H4 (cell line): ENCODE results near the gene SPOCK2. TPM values are rescaled to one million over a fixed set of nuclear protein-coding genes. Genes with fewer than 3 reads are reported as not detected.

Experiments used
- DNase-seq: peaks from one replicate; pipeline ENCODE4 v3.0.0-alpha.2; 2015; ENCODE audit warnings: low spot score
- total RNA-seq: library from RNA; depleted of rRNA; stranded (reverse); fragments of >200 nt; shearing (Covaris generic); gene quantifications from 2 replicates; pipeline ENCODE4 v1.2.3, GENCODE V29; 2014

SPOCK2 gene
- total RNA-seq, 1 experiment from 2014 or later, result 0.29 TPM

DNA sequence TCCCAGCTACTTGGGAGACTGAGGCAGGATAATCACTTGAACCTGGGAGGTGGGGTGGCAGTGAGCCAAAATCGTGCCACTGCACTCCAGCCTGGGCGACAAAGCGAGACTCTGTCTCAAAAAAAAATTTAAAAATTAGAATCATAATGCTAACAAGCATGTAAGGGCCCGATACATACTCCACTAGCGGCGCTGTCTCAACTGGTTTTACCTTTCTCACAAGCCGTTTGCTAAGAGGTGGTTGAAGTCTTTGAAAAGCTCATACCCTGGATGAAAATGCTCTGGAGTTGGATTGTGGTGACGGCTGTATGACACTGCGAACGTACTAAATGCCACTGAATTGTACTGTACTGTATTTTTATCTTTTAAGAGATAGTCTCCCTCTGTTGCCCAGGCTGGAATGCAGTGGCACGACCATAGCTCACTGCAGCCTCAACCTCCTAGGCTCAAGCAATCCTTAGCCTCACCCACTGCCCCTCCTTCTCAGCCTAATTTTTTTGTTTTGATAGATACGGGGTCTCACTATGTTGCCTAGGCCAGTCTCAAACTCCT is 29.9 kb downstream of the SPOCK2 start:
- DNase-seq, result no peak

DNA sequence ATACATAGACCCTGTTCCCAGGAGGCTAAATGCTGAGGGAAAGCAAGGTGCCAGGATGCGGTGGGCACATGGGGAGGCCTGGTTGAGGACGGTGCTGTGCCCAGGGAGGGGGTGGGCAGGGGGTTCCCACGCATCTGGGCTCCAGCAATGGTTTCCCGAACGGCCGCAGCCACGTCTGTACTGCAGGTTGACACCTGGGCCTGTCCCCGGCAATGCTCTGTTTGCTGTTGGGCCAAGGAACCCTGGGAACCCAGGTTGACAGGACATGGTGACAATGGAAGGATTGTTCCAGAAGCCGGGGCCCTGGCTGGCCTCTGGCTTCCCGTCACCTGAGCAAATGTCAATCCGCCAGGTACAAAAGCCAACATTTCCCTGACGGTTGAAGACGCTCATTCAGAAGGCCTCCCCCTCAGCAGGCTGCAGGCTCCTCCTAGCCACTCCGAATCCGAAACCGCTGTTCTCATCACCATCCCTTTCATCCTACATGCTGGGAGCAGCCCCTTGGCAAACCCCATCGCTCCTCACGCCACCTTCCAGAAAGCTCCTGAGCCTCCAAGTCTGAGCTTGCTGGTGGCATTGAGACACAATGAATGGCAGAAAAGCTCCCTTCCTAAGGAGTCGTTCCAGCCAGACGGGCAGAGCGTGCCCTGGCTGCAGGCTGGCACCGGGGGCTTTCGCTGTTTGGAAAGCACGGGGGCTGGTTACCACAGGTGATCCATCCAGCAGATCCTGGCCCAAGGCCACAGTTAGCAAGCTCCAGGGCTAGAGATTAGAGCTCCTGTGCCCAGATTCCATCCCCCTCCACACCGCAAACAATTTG is 31.2 kb downstream of the SPOCK2 start:
- DNase-seq, result no peak

DNA sequence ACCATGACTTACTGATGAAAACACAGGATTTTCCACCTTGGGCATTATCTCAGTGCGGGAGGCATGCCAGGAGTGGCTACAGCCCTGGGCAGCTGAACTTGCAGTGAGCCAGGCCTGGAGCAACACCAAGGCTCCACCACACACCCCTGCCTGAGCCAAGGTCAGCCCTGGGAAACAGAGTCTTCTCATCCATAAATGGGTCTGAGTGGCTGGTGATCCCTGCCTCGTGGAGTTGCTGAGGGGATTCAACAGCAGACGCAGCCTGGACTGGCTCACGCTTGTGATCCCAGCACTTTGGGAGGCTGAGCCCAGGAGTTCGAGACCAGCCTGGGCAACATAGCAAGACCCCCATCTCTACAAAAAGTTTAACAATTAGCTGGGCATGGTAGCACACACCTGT is 32.2 kb downstream of the SPOCK2 start:
- no peak for DNase-seq

DNA sequence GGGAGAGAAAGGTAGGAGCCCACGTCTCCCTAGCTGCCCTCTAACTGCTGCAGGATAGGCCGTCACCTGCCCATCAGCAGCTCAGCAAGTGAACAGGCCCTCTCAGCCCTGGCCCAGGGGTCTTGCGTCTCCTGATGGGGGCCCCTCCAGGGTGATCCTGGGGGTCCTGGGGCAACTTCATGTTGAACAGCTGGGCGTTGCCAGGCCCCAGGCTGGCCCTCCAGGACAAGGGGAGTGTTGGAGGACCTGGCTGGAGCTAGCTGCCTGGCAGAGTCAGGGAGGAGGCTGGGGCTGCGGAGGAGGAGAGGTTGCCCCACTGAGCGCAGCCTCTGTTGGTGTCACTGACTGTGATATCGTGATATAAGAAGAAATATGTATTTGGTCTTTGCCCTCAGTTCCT is 34.7 kb downstream of the SPOCK2 start:
- no peak for DNase-seq

DNA sequence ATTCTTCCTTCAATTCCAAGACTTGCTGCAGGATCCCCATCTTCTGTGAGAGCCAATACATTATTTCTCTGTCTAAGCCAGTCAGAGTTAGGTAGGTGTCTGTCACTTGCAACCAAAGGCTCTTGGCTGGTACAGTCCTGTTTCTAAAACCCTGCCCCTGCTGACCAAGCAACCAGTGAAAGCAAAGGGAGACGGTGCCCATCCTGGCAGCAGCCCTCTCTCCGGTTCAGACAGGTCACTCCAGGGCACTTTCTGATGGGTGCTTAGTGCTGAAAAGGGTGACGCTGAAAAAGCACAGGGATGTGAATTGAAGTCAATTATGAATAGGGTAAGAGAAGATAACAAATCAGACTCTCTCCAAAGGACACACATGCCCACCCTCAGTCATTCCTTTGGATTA is 37.5 kb downstream of the SPOCK2 start:
- no peak for DNase-seq

DNA sequence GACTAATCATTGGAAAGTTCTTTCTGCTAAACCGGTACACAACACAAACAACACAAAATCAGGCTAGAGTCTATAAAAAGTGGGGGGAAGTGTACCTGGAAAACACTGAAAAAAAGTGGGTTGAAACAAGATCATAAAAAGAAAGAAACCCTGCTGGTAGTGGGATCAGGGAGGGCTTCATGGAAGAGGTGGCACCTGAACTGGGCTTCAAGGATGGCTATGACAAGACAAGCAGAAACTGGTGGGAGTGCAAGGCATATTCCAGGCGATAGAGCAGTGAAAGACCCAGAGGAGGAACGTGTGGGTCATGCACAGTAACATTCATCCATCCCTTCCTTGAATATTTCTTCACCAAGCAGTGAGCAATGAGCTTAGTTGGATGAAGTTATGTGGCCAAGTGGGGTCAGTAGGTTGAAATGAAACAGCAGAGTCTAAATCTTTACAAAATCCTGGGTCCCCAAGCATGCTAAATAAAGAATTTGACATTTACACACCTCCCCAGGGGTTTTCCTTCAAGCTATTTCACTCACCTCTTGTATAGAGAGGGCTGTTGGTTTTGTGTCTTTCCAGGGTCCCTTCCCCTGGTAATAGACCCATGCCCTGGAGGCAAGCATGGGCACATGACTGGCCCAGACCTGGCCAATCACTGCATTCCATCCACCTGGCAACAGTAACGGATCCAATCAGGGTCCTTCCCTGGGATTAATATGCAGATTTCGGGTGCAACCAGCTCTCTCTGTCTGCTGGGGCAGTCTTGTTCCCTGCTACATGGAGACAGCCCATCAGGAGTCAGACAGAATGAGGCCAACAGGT is 38.2 kb downstream of the SPOCK2 start:
- no peak for DNase-seq

DNA sequence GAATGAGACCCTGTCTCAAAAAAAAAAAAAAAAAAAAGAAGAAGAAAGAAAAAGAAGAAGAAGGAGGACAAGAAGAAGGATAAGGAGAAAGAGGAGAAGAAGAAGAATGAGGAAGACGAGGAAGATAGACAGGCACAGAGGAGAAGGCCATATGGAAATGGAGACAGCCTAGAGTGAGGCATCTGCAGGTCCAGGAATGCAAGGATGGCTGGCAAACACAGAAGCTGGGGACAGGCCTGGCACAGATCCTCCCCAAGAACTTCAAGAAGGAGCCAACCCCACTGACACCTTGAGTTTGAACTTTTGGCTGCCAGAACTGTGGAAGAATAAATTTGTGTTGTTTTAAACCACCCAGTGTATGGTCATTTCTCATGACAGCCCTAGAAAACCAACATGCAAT is 38.9 kb downstream of the SPOCK2 start:
- DNase-seq, result no peak

DNA sequence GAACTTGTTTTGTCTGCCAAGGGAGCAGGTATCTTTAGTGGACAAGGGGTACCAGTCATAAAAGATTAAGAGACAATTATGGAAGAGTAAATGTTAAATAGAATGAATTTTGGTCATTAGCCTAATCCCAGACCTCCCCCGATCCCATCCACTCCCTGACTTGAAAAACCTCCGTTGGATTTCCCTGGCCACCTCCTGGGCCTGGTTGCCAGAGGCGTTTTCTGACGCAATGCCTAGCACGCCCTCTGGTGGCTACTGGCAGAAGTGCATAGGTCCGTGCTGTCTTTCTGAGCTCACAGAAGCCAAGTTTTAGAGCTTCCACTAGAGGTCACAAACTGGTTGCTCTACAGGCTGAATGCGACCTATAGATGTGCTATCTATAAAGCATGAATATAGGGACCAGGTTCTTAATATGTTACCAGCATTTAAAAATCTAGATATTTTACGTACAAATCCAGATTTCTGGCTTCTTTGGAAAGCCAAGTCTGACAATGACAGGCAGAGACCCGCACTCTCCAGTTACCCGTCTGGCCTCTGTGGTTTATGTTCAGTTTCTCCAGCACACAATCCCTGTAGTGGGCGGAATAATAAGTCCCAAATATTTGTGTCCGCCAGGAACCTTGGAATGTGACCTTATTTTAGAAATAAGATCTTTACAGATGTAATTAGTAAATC is 39.8 kb downstream of the SPOCK2 start:
- DNase-seq, result peak; percentile 87

DNA sequence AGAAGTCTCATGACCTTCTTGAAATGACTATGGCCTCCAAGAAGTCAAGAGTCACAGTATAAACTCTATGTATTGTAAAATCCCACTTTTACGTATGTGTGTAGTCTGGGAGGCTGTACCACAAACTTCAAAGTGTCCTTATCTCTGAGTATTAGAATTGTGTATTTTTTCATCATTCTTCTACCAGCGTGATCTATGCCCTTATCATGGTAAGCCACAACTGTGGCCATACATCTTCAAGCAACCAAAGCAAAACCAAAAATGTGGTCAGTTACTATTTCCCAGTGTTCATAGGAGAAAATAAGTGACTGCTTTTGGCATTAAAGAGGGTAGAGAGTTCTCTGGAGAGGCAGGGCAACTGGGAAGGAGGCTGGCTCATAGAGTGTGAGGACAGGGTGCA is 42.8 kb downstream of the SPOCK2 start:
- DNase-seq, result no peak

DNA sequence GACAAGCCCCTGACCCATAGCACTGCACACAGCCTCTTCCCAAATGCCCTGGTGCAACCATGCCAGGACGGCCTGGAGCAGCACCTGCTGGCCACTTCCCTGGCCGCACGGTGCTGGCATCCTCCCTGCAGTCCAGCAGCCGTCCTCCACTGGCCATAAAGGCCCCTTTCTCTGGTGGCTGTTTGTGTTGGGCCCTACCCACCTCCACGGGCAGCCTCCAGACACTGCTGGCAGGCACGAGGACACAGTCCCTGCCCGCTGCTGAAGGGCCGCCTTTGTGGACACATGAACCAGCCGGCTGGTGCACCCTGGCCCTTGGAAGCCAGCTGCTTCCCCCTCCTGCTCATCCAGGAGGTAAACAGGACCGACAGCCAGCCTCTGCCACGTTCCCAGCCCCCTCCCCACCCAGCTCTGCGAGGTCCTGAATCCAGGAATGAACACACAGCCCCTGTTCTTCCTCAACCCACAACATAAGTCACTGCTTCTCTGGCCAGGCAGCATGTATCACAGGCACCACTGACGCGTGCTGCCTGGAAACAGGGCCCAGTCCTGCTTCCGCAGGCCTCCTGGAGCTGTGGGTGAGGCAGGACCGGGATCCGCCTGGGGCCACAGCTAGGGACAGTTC is 43.8 kb downstream of the SPOCK2 start:
- no peak for DNase-seq

DNA sequence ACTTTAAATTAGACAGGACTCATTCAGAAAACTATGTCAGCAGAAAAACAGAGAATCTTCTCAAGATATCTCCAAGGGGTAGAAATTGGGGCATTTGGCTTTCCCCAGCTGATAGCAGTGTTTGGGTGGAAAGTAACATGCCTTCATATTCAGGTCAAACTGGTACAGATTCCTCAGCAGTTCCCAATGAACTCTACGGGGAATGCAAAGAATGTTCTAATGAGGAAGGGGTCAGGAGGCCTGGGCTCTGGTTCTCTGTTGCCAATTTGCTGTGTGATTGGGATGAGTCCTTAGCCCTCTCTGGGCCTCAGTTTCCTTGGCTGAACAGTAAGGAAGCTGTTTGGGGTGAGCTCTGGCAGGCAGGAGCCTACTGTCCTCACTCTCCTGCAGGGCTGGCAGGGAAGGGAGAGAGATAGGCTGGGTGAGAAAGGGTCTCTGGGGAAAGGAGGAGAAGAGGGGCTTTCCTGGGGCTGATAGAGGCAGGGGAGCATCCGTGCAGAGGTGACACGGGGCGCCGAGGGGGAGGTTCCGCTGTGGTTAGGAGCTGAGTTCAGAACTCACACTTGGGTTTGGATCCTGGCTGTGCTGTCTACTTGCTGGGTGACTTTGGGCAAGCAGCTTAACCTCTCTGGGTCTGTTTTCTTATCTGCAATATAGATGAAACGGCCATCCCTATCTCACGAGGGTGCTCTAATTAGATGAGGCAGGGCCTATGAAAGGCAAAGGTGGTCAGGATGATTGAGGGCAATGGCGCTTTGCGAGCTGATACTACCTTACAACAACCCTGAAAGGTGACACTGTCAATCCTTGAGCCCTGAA is 45.1 kb downstream of the SPOCK2 start:
- no peak for DNase-seq

DNA sequence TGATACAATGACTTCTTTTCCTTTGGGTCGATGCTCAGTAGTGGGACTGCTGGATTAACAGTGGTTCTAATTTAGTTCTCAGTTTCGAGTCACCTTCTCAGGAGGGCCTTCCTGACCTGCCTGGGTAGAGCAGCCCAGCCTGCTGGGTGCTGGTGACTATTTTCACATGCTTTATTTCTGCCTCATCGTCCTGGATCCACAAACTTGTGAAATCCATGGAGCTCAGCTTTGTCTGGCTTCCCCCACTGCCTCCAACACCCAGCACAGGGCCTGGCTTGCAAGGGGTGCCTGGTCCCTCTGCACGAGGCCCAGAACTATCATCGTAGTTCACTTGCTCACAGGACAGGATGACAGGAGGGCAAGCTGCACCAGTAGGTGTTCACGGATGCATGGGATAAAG is 46.9 kb downstream of the SPOCK2 start:
- DNase-seq, result no peak

DNA sequence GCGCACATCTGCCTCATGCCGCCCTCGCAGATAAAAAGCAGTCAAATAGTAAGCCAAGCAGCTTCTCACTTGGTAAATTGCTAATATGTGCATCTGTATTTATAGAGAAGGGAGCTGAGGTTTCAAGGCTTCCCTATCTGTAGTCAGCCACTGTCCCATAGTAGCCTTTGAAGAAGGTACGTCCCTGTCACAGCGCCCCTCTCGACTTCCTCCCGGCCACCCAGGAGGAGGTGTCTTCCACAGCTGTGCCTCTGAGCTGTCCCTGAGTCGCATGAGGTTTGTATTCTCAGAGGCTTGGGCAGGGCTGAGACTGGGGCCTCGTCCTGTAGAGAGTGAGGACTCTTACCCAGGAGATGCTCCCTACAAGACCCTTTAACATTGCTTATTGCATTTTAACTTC is 49.0 kb downstream of the SPOCK2 start:
- DNase-seq, result no peak

DNA sequence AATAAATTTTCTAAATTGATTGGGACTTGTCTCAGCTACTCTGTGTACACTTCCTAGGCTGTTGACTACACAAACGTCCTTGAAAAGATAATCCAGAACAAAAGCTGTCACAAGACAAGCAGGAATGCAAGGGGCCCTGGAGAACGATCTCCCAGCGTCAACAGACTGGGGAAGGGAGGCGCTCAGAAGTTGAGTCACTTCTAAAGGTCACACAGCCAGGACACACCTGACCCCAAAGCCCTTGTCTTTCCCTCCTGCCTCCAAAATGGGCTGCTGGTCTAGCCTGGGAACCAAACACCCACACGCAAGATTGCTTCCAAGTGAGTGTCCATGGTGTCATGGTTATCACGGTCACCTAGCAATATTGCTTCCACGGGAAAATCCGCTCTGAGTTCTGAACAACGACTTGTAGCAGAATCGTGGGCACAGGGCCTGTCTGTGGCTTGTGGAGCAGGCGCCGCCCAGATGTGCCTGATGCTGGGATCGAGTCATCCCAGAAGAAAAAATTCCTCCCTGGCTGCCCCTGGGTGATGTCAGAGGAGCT is 49.8 kb downstream of the SPOCK2 start:
- DNase-seq, result no peak

DNA sequence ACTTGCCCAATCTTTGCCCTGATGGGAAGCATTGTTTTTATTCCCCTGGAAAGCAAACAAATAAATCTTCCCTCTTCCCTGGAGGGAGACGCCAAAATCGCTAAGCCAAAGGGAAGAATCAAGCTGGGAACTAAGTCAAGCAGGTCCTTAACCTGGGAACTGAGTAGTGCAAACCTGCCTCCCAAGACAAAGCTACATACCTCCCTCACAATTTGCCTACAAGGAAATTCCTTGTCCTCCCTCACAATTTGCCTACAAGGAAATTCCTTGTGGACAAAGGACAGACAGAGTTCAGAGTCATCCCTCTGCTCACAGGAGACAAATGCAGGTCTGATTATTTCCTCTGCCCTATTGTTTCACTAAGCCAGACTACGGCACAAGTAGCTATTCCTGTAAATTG is 50.5 kb downstream of the SPOCK2 start:
- DNase-seq, result no peak

DNA sequence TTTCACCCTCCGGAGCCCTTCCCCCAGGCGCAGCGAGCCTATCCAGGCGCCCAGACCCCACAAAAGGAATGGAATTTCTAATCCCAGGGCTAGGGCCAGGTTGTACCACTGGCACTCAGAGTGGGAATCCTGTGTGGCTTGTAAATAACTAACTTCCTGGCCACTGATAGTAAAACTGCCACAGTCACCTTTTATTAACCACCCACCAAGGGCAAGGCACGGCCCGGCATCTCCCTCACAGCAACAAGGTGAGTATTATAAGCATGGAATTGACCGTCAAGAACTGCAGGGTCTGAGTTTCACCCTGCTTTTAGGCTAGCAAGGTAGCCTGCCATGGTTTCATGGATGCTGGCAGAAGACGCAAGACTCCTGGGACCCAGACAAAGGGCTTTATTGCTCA is 51.1 kb downstream of the SPOCK2 start:
- no peak for DNase-seq

DNA sequence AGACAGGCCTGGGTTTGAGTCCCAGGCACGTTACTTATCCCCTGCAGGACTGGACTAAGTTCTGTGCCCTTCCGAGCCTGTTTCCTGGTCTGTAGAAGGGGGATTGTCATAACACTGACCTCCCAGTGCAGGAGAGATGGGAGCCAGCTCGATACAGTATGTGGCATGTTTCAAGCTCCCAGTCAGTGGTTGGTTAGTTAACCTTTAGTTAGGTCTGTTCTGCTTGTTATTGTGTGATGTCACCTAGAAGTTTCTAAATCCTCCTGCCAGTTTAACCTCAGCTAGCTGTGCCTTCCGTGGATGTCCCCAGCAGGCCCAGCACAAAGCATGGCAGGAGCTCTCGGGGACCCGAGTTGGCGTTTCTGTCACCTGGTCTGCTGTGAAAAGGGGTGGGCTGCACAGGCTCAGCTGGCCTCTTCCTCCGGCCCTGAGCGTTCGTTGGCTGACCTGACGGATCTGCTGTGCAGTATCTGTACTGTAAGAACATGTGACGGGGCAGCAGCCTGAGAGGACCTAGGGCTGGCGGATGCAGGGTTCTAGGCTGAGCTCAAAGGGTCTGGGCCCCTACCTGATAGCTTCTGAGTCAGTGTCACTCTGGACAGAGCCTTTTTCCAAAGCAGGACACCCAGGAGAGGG is 53.0 kb downstream of the SPOCK2 start:
- DNase-seq, result no peak

DNA sequence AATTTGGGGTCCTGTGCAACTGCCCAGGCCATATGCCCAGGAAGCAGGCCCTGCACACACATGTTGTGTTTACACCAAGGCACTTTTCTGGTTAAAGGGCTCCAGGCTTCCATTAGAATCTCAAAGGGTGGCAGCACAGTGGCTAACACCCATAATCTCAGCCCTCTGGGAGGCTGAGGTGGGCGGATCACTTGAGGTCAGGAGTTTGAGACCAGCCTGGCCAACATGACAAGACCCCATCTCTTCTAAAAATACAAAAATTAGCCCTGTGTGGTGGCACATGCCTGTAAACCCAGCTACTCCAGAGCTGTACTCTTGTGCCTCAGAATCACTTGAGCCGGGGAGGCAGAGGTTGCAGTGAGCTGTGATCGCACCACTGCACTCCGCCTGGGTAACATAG is 53.6 kb downstream of the SPOCK2 start:
- DNase-seq, result no peak

DNA sequence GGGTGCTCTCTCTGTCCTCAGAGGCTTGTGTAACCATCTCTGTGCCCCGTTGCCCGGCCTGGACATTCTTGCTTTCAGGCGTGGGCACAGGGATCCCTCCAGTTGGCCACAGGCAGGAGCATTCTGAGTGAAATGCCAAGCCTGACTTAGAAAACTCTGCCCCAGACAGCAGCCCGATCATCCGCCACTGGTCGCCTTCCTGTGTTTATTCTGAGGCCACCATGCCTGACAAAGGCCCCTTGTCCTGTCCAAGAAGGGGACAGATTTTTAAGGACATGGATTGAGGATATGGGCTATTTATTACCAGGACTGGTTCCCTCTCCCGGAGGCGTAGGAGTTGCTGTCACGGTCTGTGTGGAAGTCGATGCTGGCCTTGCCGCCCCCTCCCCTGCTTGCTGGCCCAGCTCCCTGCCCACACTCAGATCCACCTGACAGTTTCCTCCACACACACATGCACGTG is 54.3 kb downstream of the SPOCK2 start:
- no peak for DNase-seq
